Measurements from ENCODE around the gene TNIP1. TPM values are rescaled to one million over a fixed set of nuclear protein-coding genes. Genes with fewer than 3 reads are reported as not detected.

Gene TNIP1
- total RNA-seq, 1 donor from 2014 or later = 71.5 TPM

DNA sequence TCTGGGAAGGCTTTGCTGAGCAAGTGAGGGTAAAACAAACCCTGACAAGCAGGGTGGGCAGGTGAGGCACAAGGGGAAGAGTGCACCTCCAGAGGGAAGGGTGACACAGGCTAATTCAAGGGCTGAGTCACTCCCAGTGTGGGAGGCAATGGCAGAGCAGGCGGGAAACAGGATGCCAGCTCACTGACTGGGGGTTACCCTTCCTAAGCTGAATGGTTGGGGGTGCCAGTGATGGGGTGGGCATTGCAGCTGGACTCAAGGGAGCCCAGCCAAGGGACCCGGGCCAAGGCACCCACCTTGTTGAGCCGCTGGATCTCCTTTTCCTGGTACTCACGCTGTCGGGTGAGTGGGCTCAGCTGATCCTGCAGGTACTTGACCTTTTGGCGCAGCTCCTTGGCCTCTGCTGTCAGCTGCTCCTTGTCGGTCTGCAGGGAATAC lies 42.0 kb downstream of the TNIP1 start:
- ATAC-seq = peak; percentile 69

DNA sequence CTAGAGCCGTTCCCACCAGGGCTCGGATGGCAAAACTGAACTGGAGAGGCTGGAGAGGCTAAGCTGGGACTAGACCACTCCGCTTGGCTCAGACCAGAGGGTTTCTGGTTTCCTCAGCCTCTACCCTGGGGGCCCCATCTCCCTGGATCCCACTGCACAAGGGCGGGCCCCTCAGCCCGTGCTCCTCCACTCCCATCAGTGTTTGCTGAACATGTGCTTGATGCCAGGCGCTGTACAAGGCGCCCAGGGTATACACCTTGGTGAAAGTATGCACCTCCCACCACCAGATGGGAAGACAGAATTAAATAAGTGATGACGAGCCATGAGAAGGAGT lies 42.5 kb downstream of the TNIP1 start:
- ATAC-seq = no peak

DNA sequence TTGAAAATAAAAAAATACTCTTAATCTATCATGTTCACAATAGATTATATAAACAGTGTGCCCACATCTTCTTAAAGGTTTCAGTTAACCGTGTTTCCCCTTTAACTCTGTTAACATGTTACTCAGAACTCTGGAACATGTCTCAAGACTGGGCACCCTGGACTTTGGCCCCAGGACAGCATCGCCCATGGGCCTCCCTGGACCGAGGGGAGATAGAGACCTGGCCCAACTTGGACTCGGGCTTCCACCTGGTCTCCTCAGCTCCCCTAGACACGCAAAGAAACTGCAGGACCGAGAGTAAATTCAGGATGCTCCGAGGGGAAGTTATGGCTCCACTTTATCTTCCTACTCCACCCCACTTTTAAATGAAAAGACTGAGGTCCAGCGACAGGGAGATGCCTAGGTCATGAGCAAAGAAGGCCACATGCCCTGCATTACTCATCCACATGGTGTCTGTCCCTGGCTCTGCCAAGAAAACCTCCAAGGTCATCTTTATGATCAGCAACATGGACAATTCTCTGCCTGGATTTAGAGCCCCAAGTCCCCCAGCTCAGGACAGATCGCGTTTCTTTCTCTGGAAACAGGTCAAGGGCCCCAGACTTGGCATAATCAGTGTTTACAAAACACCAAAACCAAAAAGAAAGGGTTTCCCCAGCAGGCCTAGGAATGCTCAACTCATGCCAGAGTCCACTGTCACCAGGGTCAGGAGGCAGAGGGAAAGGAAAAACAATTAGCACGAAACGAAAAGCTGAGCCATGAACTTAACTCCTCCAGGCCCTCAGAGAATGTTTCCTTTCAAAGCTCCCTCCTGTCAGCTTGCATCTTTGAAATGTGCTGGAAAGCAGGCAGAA lies 43.0 kb downstream of the TNIP1 start:
- ATAC-seq = no peak

DNA sequence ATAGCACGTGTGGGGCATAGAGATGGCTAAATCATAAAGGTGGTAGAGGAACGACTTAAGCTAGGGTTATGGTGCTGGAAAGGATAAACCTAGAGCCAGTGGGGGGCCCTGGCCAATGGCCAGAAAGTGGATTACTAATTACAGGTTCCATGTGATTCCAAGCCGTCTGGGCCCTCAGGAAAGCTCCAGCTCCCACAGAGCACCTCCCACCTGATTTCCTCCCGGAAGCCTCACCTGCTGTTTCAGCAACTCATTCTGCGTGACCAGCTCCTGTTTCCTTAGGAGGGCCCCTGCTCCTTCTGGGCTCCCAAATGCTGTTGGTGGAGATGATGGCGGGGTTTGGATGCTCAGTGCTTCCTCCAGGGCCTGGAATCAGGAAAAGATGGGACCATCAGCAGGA lies 44.3 kb downstream of the TNIP1 start:
- ATAC-seq = no peak

DNA sequence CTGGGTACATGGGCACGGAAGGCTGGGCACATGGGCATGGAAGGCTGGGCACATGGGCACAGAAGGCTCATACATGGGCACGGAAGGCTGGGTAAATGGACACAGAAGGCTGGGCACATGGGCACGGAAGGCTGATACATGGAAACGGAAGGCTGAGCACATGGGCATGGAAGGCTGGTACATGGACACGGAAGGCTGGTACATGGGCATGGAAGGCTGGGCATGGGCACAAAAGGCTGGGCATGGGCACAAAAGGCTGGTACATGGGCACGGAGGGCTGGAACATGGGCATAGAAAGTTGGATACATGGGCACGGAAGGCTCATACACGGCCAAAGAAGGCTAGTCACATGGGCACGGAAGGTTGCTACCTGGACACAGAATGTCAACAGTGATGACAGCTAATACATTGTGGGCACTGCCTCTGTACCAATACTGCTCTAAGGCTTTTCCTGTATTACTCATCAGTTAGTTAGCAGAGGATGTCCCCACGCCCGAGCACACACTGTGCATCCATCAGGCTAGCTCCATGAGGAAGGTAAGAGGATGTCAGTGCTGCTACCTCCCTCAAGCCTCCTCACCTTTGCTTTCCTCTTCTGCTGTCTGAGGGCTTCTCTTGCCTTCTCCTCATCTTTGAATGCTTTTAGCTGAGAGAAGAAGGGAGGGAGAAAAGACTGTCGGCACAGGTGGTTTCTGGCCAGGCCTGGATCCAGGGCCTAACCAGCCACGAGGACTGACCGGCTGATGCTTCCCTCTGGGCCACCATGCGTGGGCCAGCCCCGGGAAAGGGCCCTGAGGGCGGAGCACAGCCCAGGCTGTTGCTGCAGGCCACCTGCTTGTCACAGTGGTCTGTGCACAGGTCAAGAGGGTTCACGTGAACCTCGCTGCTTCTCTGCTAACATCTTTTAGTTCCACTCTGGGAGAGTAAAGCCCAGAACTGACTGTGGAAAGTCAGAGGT lies 46.1 kb downstream of the TNIP1 start:
- ATAC-seq = peak; percentile 81

DNA sequence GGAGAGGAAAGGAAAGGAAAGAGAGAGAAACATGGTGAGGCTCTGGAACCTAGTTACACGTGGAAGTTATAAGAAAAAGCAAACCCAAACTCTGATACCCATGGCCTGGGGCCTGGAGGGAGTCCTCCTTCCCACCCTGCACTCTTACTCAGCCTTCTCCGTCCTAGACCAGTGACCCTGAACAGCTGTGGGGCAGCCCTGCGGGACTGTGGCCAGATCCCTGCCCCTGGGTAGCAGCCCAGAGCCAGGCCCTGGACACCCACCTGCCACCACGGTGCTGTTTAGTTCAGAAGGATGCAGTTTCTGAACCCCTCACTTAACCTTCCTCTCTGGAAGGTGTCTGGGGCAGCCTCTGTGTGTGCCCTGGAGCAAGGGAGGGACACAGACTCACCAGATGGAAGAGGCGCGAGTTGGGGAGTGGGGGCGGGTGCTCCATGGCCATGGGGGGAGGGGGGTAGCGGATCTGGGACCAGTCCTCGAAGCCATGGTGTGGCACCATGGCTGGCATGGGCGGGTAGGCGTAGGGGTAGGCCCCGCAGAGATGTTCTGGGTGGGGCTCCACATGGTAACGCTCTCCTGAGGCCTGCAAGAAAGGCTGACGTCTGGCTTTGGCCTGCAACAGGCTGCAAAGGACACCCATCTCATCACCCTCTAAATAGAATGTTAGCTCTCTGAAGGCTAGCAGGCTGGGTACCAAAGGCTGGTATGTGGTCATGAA lies 47.5 kb downstream of the TNIP1 start:
- ATAC-seq = no peak

DNA sequence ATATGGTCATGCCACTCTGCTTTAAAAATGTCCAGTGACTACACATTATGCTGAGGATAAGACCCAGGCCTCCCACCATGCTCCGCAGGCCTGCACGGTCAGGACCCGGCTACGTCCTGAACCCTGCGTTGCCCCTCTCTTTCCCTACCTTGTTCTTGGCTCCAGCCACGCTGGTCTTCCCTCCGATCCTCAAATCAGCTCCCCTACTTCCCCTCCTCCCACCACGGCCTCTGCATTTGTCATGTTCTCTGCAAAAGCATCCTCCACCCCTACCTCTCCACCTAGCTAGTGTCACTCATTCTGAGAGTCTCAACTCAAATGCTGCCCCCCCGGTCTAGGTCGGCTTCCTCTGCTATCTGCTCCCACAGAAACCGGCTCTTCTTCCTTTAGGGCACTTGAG lies 49.3 kb downstream of the TNIP1 start:
- ATAC-seq = no peak

DNA sequence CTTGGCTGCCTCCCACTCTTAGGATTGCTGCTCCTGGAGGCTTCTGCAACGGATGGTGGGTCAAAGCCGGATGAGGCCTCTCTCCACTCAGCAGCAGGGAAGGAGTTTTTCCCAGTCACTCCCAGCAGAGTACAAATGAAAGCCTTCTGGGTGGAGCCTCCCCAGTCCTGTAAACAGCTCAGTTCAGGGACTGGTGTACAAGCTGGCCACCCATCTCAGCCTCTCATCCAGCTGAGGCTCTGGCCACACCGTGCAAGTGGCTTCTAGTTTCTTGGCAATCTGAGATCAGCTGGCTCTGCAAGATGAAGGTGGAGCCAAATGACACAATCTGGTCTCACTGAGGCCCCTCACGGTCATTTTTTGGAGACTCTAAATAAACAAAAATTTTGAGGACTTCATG lies 50.5 kb downstream of the TNIP1 start:
- no peak for ATAC-seq

DNA sequence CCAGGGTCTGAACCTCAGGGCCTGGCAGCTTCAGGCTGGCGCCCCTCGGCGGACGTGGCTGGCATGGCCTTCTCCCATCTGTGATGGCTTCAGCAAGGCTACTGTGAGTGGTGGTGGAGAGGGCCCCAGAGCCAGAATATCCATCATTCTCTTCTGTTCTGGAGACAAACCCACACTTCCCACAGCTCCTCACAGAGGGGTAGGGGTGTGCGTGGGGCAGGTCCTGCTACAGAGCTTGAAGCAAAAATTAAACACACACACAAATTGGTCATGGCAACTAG lies 50.8 kb downstream of the TNIP1 start:
- ATAC-seq = no peak

DNA sequence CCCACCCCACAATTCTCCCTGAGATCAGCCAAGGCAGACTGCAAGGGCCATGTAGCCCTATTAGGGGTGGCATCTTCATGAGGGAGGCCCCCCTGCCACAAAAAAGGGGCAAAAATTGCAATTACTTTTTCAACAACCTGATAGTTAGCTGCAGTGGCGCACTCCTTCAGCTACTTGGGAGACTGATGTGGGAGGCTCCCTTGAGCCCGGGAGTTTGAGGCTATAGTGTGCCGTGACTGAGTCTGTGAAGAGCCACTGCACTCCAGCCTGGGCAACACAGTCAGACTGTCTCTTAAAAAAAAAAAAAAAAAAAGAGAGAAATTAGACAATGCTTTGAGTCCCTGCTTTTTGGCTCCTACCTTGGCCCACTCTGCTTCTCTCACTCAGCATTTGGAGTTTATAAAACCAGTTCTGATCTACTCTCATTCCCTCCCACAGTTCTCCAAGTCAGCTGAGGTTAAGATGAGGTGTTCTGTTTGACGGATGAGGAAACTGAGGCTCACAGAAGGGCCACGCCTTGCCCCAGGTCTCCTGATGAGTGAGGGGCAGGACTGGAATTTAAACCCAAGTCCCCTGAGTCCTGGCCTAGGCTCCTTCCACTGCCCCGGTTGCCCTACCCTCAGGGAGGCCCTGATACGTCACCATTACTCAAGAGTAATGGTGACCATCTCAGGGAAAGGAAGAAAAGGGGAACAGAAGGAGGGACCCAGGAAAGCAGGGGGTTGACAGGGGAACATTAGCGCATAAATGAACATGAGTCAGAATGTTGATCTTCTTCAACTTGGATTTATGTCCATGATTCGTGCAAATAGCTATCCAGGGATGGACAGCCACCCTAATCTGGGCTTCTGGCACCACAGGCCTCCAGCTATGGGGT lies 51.4 kb downstream of the TNIP1 start:
- no peak for ATAC-seq

DNA sequence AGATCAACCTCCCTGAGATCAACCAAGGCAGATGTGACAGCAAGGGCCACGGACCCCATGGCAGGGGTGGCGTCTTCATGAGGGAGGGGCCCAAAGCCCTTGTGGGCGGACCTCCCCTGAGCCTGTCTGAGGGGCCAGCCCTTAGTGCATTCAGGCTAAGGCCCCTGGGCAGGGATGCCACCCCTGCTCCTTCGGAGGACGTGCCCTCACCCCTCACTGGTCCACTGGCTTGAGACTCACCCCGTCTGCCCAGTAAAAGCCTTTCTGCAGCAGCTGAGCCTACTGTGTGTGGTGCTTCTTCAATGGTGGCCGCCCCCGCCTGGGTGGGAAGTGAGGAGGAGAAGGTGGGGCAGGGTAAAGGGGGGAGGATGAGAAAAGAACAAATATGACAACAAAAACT lies 52.1 kb downstream of the TNIP1 start:
- no peak for ATAC-seq

DNA sequence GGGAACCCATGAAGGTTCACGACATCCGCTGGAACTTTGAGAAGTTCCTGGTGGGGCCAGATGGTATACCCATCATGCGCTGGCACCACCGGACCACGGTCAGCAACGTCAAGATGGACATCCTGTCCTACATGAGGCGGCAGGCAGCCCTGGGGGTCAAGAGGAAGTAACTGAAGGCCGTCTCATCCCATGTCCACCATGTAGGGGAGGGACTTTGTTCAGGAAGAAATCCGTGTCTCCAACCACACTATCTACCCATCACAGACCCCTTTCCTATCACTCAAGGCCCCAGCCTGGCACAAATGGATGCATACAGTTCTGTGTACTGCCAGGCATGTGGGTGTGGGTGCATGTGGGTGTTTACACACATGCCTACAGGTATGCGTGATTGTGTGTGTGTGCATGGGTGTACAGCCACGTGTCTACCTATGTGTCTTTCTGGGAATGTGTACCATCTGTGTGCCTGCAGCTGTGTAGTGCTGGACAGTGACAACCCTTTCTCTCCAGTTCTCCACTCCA lies 52.8 kb downstream of the TNIP1 start:
- ATAC-seq = no peak

DNA sequence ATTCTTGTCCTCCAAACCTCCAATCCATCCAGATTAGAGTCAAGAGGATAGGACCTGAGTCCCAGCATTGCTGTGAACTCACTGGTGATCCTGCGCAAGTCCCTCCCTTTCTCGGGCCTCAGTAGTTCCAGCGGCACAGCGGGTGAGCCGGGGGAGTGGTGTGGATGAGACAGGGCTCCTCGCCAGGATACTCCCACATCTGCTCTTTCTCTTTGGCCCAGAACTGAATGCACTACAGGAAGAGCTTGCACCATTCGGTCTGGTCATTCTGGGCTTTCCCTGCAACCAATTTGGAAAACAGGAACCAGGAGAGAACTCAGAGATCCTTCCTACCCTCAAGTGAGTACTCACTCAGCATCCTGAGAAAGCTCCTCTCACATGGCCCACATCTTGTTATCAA lies 54.2 kb downstream of the TNIP1 start:
- no peak for ATAC-seq

DNA sequence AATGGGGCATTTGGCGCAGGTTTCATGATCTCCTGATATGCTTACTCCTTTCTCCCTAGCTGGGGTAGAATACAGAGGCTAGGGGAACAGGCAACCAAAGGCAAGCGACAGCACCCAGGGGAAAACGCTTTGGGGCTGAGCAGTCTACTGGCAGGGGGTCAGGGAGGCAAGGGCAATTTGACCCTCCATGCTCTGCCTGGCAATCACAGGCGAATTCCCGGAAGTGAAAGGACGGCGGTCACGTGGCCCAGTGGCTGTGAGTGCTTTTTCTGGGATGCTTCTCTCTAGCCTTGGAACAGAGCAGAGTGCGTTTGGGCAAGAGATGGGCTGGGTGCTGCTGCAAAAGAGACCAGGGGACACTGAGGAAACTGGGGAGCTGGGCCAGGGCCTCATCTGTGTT lies 54.7 kb downstream of the TNIP1 start:
- ATAC-seq = no peak

DNA sequence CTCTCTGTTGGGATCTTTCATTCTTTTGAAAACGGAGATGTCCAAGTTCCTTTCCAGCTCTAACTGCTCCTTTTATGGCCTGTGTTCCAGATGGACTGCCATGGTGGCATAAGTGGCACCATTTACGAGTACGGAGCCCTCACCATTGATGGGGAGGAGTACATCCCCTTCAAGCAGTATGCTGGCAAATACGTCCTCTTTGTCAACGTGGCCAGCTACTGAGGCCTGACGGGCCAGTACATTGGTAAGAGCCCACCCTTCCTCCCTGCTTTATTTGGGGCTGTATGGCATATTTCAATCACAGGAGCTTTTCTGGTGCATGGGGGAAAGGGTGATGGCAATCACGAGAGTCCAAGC lies 55.6 kb downstream of the TNIP1 start:
- no peak for ATAC-seq

DNA sequence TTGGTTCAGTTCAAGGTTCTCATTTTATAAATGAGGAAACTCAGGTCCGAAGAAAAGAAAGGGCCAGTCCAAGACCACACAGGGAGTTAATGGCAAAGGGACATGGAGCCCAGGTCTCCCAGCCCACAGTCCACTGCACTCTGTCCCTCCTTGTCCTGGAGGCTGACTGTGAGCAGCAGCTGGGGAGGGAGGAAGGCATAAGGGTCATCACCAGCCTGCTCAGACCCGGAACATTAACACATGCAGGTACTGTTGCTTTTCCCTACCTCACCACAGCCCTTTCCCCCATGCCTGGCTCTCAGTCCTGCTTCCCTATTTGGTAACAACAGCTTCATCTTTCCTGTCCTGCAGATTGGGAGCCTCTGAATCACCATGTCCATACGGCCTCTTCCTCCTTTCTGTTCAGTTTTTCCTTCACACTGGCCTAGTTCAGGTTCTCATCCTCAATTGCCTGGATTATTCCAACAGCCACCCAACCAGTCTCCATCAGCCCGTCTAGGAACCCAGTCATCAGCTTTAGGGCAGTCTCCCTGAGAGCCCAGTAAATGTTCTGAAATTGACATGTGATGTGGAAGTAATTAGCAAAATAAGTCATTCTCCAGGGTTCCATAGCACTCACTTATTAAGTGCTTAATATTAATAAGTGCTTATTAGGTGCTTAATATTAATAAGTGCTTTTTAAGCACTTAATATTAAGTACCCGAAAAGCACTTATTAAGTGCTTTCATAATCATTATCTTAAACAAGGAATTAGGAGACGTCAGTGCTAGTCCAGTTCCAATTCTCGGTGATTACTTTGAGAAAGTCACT lies 56.2 kb downstream of the TNIP1 start:
- ATAC-seq = no peak

DNA sequence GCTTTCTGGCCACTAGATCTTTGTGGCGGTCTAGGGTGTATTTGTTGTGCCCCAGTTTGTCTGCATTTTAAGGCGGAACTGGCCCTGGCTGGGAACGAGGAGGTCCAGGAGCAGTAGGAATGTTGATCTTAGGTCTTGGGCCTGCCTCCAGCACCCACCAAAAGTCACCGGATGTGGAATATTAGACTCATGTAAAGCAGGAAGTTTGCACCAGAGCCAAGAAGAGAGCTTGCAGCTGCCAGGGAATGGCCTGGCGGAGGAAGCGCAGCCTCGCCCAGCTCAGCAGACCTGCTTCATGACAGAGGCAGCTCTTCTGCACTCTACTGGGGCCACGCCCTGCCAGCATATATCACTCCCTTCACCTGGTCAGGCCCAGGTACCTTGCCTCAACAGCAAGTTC lies 57.2 kb downstream of the TNIP1 start:
- ATAC-seq = peak; percentile 90

DNA sequence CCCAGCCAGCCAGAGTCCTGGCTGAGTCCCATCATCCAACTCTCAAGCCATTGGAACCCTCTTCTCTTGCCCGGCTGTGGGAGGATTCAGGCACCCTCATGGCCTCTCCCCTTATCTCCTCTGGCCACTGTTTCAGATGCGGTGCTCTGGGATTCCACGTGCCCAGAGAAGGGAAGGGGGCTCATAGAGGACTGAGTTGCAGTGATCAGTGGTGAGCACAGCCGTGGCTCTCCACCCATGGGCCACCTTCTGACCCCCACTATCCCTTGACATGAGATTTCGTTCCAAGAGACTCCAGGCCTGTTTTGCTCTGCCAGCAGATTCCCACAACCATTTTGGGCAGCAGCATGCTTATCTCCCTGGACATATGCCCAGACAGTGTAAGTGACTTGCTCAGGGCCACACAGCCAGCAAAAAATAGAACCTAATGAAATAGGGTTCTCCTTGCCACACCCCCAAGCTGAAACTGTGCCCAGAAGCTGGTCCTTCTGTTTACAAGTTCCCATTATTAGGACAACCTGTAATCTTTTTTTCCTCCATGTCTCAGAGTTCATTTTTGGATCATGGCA lies 57.7 kb downstream of the TNIP1 start:
- peak; percentile 39 for ATAC-seq

DNA sequence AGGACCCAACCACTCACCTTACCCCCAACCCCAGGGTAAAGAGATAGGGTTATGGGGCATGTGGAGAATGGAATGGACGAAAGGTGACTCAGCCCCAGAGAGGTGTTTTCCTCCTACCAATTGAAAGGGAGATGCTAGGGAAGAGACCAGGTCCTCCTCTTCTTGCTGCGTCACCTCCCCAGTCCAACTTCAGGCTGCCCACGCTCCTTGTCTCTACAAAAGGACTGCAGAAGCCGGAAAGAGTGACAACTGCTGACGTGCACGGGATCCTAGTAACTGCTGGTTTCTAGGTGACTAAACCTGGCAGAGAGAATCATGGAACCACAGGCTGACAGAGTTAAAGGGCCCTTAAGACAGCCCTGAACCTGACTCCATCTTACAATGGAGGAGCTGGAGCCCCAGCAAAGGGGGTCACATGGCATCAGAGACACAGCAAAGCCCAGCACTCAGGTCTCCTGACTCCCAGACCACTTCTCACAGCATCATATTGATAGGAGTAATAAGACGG lies 58.3 kb downstream of the TNIP1 start:
- peak; percentile 55 for ATAC-seq

DNA sequence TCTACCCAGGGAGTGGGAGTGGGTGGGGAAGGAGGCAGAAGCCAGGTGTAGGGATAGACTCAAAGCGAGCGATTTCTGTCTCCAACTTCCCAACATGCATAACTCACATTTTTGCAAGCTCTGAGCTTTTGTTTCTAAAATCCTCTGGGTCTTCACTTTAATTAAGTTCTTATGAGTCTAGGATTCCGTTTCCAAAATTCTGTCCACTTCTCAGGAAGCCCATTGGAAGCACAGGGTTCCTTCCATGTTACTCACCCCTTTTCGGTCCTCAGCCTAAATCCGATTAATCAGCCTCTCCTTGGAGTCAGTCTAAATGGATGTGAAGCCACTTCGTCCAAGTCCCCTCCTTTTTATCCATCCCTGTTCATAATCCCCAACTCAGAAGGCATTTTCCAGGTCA lies 59.1 kb downstream of the TNIP1 start:
- ATAC-seq = no peak

Measured in esophagus mucosa (tissue), 1 donor.